Adrenal gland (tissue), 5 donors: ENCODE data around the gene ADH1C.

Source experiments
- CTCF ChIP-seq, 6 experiments: fragments of 450-650 bp in 4 of 6; fragments of 200-600 bp in 2 of 6; sonication (generic) in 1 of 6; IDR thresholded peaks; 1 replicate in 5 of 6; 2 replicates in 1 of 6; pipeline versions ENCODE4 v1.5.1 to v1.8.0; 2016 to 2021; ENCODE audit warnings: antibody characterized with exemption in 6 of 6, mild to moderate bottlenecking in 2 of 6, moderate library complexity in 1 of 6
- POLR2A ChIP-seq, 2 donors: fragments of 450-650 bp; IDR thresholded peaks; one replicate each; pipeline ENCODE4 v1.6.1; 2017; ENCODE audit warnings: antibody characterized with exemption in 2 of 2, mild to moderate bottlenecking in 2 of 2, moderate library complexity in 1 of 2
- donor health status: DM: no; HTN: no; CAD: no.

GRCh38 chr4:99314211-99314610, 38.3 kb downstream of the ADH1C start:
- TF ChIP-seq CTCF (IDR thresholded peaks at IDR 0.05) = no peak
- TF ChIP-seq POLR2A (IDR thresholded peaks at IDR 0.05) = no peak
